HuH-7.5 (cell line): ENCODE data around the gene HYAL1.

Experiments
- DNase-seq: peaks from one replicate; pipeline ENCODE4 v3.0.0; 2011; ENCODE audit warnings: low spot score

HYAL1 gene

GRCh38 chr3:50260027-50260941 is 43.1 kb downstream of the HYAL1 start:
- DNase-seq = peak; percentile 97

- no peak for DNase-seq
Observed at GRCh38 chr3:50259432-50260026, 43.8 kb downstream of the HYAL1 start.

DNA sequence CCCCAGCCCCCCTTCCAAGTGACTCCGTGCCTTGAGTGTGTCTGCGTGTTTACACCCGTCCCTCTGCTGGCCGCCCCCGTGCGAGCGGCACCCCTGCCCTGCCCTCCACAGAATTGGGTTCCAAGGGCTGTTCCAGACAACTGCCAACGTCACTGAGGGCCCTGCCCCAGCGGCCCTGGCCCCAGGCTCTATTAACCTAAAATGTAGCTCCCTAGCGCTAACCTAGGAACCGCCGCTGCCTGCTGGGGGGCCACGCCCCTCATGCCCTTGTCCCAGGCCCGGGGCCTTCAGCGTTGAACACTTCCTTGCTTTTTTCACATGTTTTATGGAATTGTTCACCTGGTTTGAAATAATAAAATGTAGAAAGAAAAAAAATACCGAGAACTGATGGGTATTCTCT is 44.4 kb downstream of the HYAL1 start:
- DNase-seq = no peak

GRCh38 chr3:50258029-50258680 is 45.2 kb downstream of the HYAL1 start:
- no peak for DNase-seq

- DNase-seq = peak; percentile 83
Observed at GRCh38 chr3:50256978-50257890, 46.1 kb downstream of the HYAL1 start.

DNA sequence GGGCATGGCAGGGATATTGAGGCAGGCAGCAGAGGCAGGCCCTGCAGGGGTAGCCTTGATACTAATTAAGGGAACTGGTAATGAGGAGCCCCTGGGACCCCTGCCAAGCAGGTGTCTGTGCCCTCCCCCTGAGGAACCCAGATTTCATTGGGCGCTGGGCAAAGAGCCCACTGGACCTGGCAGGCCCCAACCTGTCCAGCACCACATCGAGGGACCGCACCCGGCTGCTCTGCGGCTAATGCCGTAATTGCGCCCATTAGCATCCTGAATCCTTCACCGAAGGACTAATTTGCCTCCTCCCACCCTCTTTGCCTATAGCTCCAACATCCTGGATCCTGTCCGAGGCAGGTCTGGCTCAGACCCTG is 48.1 kb downstream of the HYAL1 start:
- DNase-seq = no peak

DNA sequence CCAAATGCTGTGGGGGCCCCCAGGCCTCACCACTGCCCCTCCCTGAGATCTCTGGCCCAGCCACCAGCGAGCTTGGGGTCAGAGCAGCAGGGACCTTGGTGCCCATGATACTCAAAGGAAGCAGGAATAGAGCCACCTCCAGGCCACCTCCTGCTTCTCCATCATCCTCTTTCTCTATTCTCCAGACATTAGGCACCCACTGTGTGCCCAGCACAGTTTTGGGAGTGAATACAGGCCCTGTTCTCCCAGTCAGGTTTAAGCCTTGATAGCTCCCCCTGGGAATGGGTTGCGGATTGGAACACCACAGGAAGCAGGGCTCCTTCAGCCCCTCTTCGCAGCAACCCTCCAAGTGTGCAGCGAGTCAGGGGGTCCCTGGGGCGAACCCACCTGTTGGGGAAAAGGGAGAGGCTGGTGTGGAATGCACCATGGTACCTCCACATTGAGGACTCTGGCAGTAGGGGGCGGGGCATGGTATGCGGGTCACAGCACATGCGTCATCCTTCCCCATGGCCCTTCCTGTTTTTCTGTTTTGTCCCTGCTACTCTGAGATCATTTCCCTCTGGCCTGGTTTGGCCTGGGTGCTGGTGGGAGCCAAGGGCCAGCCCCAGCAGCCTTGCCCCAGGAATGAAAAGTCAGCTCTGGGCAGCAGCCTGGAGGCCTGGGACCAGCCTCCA is 48.7 kb downstream of the HYAL1 start:
- no peak for DNase-seq

DNA sequence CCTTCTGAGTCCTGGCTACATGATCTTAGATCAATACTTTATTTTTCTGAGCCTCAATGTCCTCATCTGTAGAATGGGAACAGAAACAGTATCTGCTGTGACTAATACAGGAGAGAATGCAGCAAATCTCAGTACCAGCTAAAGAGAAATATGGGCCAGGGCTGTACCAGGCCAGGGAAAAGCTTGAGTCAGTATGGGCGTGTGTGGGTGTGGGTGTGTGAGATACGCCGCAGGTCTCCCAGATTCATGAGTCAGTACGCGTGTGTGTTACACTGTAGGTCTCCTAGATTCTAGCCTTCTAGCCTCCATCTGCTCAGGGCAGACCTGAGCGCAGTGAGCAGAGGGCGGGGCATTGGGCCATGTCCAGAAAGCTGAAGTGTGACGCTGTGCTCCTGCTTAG is 52.2 kb downstream of the HYAL1 start:
- DNase-seq = no peak

DNA sequence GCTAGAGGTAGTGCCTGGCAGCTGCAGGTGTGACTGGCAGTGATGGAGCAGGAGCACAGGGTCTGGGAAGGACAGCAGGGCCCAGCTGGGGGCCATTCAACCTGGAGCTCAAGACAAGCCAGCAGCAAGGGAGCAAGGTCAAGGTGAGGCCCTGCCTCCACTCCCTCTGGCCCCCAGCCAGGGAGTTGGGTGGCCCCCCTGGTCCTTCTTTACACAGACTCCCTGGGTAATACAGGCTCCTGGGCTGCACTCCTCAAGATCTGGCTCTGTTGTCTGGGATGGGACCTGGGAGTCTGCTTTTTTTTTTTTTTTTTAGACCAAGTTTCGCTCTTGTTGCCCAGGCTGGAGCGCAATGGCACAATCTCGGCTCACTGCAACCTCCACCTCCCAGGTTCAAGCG is 52.9 kb downstream of the HYAL1 start:
- DNase-seq = no peak
